ENCODE results near the gene NSD2. TPM values are rescaled to one million over a fixed set of nuclear protein-coding genes. Genes with fewer than 3 reads are reported as not detected.

The NSD2 gene
- polyA plus RNA-seq, 1 donor, result 103 TPM

GRCh38 chr4:1863297-1864033 lies 7.7 kb upstream of the NSD2 start:
- no peak for DNase-seq

GRCh38 chr4:1864076-1865008 lies 6.9 kb upstream of the NSD2 start:
- no peak for DNase-seq

- DNase-seq, result no peak
Observed at GRCh38 chr4:1866189-1866661, 5.0 kb upstream of the NSD2 start.

- DNase-seq, result no peak
Observed at GRCh38 chr4:1868293-1868692, 2.9 kb upstream of the NSD2 start.

- DNase-seq, result no peak
Observed at GRCh38 chr4:1868912-1869311, 2.3 kb upstream of the NSD2 start.

- DNase-seq, result no peak
Observed at GRCh38 chr4:1869530-1870327, 1.5 kb upstream of the NSD2 start.

- peak; percentile 70 for DNase-seq
Observed at GRCh38 chr4:1870328-1870577, 940 bp upstream of the NSD2 start.

GRCh38 chr4:1871471-1872021 lies 353 bp downstream of the NSD2 start:
- no peak for DNase-seq

- no peak for DNase-seq
Observed at GRCh38 chr4:1872870-1873269, 1.7 kb downstream of the NSD2 start.

GRCh38 chr4:1873291-1873690 lies 2.1 kb downstream of the NSD2 start:
- no peak for DNase-seq

GRCh38 chr4:1873776-1874175 lies 2.6 kb downstream of the NSD2 start:
- DNase-seq, result no peak

- DNase-seq, result no peak
Observed at GRCh38 chr4:1874201-1874600, 3.0 kb downstream of the NSD2 start.

- DNase-seq, result no peak
Observed at GRCh38 chr4:1879485-1879884, 8.3 kb downstream of the NSD2 start.

- DNase-seq, result no peak
Observed at GRCh38 chr4:1880332-1880731, 9.1 kb downstream of the NSD2 start.

GRCh38 chr4:1882850-1883271 lies 11.7 kb downstream of the NSD2 start:
- DNase-seq, result no peak

- no peak for DNase-seq
Observed at GRCh38 chr4:1883583-1883982, 12.4 kb downstream of the NSD2 start.

GRCh38 chr4:1885414-1885813 lies 14.2 kb downstream of the NSD2 start:
- no peak for DNase-seq

GRCh38 chr4:1887052-1887451 lies 15.9 kb downstream of the NSD2 start:
- no peak for DNase-seq

GRCh38 chr4:1890979-1891570 lies 19.9 kb downstream of the NSD2 start:
- no peak for DNase-seq

- no peak for DNase-seq
Observed at GRCh38 chr4:1895971-1896657, 24.9 kb downstream of the NSD2 start.

- DNase-seq, result no peak
Observed at GRCh38 chr4:1896658-1896991, 25.4 kb downstream of the NSD2 start.

Measured in left kidney (tissue), 2 donors.